Liver (tissue), 3 donors: Measurements from ENCODE around the gene MUC2.

Experiments
- EGR1 ChIP-seq, 2 donors: IDR thresholded peaks; 2 replicates each; pipeline ENCODE4 v1.6.1; 2016 to 2018; ENCODE audit warnings: antibody characterized with exemption in 2 of 2, low read depth in 2 of 2
- FOXA1 ChIP-seq: IDR thresholded peaks from 2 replicates; pipeline ENCODE4 v1.6.1; 2016; ENCODE audit warnings: antibody characterized with exemption
- GABPA ChIP-seq, 2 donors: IDR thresholded peaks in 1 of 2; conservative IDR thresholded peaks in 1 of 2; 2 replicates each; pipeline ENCODE4 v1.6.1; 2016; ENCODE audit warnings: antibody characterized with exemption in 2 of 2, mild to moderate bottlenecking in 1 of 2, moderate library complexity in 1 of 2
- HNF4A ChIP-seq, 2 donors: conservative IDR thresholded peaks; 2 replicates each; pipeline ENCODE4 v1.6.1; 2016; ENCODE audit warnings: antibody characterized with exemption in 2 of 2, mild to moderate bottlenecking in 2 of 2
- JUND ChIP-seq, 2 donors: IDR thresholded peaks; 2 replicates each; pipeline ENCODE4 v1.6.1; 2016; ENCODE audit warnings: antibody characterized with exemption in 2 of 2
- RAD21 ChIP-seq, 2 donors: IDR thresholded peaks; 2 replicates each; pipeline ENCODE4 v1.6.1; 2016; ENCODE audit warnings: antibody characterized with exemption in 2 of 2, mild to moderate bottlenecking in 2 of 2
- SP1 ChIP-seq: IDR thresholded peaks from 2 replicates; pipeline ENCODE4 v1.6.1; 2018; ENCODE audit warnings: antibody characterized with exemption, mild to moderate bottlenecking
- TAF1 ChIP-seq: conservative IDR thresholded peaks from 2 replicates; pipeline ENCODE4 v1.6.1; 2016; ENCODE audit warnings: antibody characterized with exemption, mild to moderate bottlenecking
- YY1 ChIP-seq: IDR thresholded peaks from 2 replicates; pipeline ENCODE4 v1.6.1; 2016; ENCODE audit warnings: antibody characterized with exemption, mild to moderate bottlenecking
- TF ChIP-seq, protein P1 (sequence below): fragments of 150-350 bp; IDR thresholded peaks from 2 replicates; pipeline ENCODE4 v1.5.1; 2017; ENCODE audit warnings: improper control_type of control experiment, low read depth, low read length; ENCODE audit not compliant: missing input control
- TF ChIP-seq, protein P2 (sequence below): IDR thresholded peaks from 2 replicates; pipeline ENCODE4 v1.6.1; 2016; ENCODE audit warnings: antibody characterized with exemption
- TF ChIP-seq, protein P3 (sequence below): IDR thresholded peaks from 2 replicates; pipeline ENCODE4 v1.6.1; 2016; ENCODE audit warnings: antibody characterized with exemption, mild to moderate bottlenecking
- TF ChIP-seq, protein P4 (sequence below): IDR thresholded peaks from 2 replicates; pipeline ENCODE4 v1.6.1; 2016; ENCODE audit warnings: antibody characterized with exemption
- TF ChIP-seq, protein P5 (sequence below): IDR thresholded peaks from 2 replicates; pipeline ENCODE4 v1.6.1; 2016; ENCODE audit warnings: antibody characterized with exemption
- donor health status: healthy.
- donor health status: healthy.

DNA sequence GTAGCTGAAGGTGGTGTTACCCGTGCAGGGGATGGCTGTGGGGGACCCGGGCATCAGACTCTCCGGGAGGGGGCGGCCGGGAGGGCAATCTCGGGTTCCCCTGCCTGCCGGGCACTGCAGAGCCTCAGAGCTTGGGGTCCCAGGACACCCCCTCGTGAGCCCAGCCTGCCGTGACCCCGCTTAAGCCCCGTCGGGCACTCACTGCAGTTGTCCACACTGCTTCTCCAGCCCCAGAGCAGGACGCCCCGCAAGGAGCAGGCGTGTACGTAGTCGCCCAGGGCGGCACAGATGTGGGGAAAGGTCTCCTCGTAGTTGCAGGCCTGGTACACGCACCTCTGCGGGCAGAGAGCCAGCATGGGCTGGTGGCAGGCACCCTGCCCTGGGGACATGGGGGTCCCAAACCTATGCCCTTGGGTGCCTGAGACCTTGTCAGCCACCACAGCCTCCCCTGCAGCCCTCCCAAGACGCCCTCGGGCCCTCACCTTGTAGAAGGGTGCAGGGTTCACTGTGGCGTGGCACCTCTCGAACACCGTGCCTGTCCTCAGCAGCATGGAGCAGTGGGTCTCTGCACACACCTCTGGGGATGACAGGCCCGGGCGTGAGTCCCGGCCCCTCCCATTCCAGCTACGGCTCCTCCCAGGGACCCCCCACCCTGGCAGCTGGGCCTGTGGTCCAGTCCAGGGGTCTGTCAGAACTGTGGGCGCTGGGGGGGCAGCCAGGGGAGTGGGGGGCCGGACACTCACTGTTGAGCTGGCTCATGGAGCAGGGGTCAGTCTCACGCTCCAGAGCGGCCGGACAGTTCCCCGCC lies 47.0 kb upstream of the MUC2 start:
- TF ChIP-seq RAD21 (IDR thresholded peaks at IDR 0.05): no peak
- TF ChIP-seq GABPA (IDR thresholded peaks at IDR 0.05 in 1 of 2, conservative IDR thresholded peaks at IDR 0.05 in 1 of 2): no peak
- TF ChIP-seq, protein P1, sequence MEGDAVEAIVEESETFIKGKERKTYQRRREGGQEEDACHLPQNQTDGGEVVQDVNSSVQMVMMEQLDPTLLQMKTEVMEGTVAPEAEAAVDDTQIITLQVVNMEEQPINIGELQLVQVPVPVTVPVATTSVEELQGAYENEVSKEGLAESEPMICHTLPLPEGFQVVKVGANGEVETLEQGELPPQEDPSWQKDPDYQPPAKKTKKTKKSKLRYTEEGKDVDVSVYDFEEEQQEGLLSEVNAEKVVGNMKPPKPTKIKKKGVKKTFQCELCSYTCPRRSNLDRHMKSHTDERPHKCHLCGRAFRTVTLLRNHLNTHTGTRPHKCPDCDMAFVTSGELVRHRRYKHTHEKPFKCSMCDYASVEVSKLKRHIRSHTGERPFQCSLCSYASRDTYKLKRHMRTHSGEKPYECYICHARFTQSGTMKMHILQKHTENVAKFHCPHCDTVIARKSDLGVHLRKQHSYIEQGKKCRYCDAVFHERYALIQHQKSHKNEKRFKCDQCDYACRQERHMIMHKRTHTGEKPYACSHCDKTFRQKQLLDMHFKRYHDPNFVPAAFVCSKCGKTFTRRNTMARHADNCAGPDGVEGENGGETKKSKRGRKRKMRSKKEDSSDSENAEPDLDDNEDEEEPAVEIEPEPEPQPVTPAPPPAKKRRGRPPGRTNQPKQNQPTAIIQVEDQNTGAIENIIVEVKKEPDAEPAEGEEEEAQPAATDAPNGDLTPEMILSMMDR: no peak
- TF ChIP-seq SP1: no peak
- TF ChIP-seq TAF1: no peak
- no peak for TF ChIP-seq JUND (IDR thresholded peaks at IDR 0.05)
- TF ChIP-seq, protein P2, sequence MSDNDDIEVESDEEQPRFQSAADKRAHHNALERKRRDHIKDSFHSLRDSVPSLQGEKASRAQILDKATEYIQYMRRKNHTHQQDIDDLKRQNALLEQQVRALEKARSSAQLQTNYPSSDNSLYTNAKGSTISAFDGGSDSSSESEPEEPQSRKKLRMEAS: no peak
- no peak for TF ChIP-seq EGR1 (IDR thresholded peaks at IDR 0.05; ENCODE audit: low read depth in 2 of 2)
- TF ChIP-seq FOXA1: no peak
- TF ChIP-seq, protein P3, sequence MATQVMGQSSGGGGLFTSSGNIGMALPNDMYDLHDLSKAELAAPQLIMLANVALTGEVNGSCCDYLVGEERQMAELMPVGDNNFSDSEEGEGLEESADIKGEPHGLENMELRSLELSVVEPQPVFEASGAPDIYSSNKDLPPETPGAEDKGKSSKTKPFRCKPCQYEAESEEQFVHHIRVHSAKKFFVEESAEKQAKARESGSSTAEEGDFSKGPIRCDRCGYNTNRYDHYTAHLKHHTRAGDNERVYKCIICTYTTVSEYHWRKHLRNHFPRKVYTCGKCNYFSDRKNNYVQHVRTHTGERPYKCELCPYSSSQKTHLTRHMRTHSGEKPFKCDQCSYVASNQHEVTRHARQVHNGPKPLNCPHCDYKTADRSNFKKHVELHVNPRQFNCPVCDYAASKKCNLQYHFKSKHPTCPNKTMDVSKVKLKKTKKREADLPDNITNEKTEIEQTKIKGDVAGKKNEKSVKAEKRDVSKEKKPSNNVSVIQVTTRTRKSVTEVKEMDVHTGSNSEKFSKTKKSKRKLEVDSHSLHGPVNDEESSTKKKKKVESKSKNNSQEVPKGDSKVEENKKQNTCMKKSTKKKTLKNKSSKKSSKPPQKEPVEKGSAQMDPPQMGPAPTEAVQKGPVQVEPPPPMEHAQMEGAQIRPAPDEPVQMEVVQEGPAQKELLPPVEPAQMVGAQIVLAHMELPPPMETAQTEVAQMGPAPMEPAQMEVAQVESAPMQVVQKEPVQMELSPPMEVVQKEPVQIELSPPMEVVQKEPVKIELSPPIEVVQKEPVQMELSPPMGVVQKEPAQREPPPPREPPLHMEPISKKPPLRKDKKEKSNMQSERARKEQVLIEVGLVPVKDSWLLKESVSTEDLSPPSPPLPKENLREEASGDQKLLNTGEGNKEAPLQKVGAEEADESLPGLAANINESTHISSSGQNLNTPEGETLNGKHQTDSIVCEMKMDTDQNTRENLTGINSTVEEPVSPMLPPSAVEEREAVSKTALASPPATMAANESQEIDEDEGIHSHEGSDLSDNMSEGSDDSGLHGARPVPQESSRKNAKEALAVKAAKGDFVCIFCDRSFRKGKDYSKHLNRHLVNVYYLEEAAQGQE: no peak
- TF ChIP-seq, protein P4, sequence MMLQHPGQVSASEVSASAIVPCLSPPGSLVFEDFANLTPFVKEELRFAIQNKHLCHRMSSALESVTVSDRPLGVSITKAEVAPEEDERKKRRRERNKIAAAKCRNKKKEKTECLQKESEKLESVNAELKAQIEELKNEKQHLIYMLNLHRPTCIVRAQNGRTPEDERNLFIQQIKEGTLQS: no peak
- TF ChIP-seq YY1: no peak
- no peak for TF ChIP-seq HNF4A (conservative IDR thresholded peaks at IDR 0.05)
- TF ChIP-seq, protein P5, sequence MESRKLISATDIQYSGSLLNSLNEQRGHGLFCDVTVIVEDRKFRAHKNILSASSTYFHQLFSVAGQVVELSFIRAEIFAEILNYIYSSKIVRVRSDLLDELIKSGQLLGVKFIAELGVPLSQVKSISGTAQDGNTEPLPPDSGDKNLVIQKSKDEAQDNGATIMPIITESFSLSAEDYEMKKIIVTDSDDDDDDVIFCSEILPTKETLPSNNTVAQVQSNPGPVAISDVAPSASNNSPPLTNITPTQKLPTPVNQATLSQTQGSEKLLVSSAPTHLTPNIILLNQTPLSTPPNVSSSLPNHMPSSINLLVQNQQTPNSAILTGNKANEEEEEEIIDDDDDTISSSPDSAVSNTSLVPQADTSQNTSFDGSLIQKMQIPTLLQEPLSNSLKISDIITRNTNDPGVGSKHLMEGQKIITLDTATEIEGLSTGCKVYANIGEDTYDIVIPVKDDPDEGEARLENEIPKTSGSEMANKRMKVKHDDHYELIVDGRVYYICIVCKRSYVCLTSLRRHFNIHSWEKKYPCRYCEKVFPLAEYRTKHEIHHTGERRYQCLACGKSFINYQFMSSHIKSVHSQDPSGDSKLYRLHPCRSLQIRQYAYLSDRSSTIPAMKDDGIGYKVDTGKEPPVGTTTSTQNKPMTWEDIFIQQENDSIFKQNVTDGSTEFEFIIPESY: no peak
